Parathyroid adenoma (tissue), 2 donors: Measurements from ENCODE around the gene ATP6V0B.

Experiments
- H2AFZ ChIP-seq: fragments of 300-600 bp; sonication (generic); one replicate; pipeline ENCODE4 v1.7.0; 2017; ENCODE audit warnings: antibody characterized with exemption, mild to moderate bottlenecking
- H3K27ac ChIP-seq: fragments of 300-600 bp; sonication (generic); one replicate; pipeline ENCODE4 v1.7.0; 2017
- H3K27me3 ChIP-seq: fragments of 300-600 bp; sonication (generic); one replicate; pipeline ENCODE4 v1.7.0; 2017; ENCODE audit warnings: low read length; ENCODE audit not compliant: control insufficient read depth, insufficient read depth
- H3K36me3 ChIP-seq: fragments of 300-600 bp; sonication (generic); one replicate; pipeline ENCODE4 v1.7.0; 2017; ENCODE audit warnings: low read length; ENCODE audit not compliant: control insufficient read depth, insufficient read depth
- H3K4me1 ChIP-seq: fragments of 300-600 bp; sonication (generic); one replicate; pipeline ENCODE4 v1.7.0; 2017; ENCODE audit warnings: control low read depth
- H3K4me2 ChIP-seq: fragments of 300-600 bp; sonication (generic); one replicate; pipeline ENCODE4 v1.7.0; 2017; ENCODE audit warnings: low read length
- H3K4me3 ChIP-seq: fragments of 300-600 bp; sonication (generic); one replicate; pipeline ENCODE4 v1.7.0; 2017; ENCODE audit warnings: low read depth, low read length
- H3K79me2 ChIP-seq: fragments of 300-600 bp; sonication (generic); one replicate; pipeline ENCODE4 v1.7.0; 2017; ENCODE audit warnings: control low read depth
- H3K9ac ChIP-seq: fragments of 300-600 bp; sonication (generic); one replicate; pipeline ENCODE4 v1.7.0; 2017; ENCODE audit warnings: mild to moderate bottlenecking
- H3K9me3 ChIP-seq: fragments of 300-600 bp; sonication (generic); one replicate; pipeline ENCODE4 v1.7.0; 2017; ENCODE audit warnings: low read length; ENCODE audit not compliant: control insufficient read depth
- CTCF ChIP-seq: fragments of 300-600 bp; sonication (generic); IDR thresholded peaks from one replicate; pipeline ENCODE4 v1.7.0; 2017; ENCODE audit warnings: antibody characterized with exemption, mild to moderate bottlenecking
- donor health status: primary hyperparathyroidism.

The ATP6V0B gene

GRCh38 chr1:43970502-43970901 lies 4.3 kb upstream of the ATP6V0B start:
- Histone ChIP-seq H3K4me1 (peaks cover 7% of the 10 kb centered on the region), H3K79me2 (no peaks in the 10 kb centered on the region), H3K9me3 (no peaks in the 10 kb centered on the region), H3K27me3 (no peaks in the 10 kb centered on the region), H3K27ac (no peak overlapping the region), H3K4me3 (peak overlapping the region; percentile 97), H3K9ac (no peak overlapping the region), H3K36me3 (no peaks in the 10 kb centered on the region), H3K4me2 (peak overlapping the region; percentile 92), H2AFZ (no peak overlapping the region)
- TF ChIP-seq CTCF: no peak

- Histone ChIP-seq H3K36me3 (no peaks in the 10 kb centered on the region), H3K27me3 (no peaks in the 10 kb centered on the region), H3K27ac (no peak overlapping the region), H3K4me3 (no peak overlapping the region), H3K4me2 (no peak overlapping the region), H3K9ac (no peak overlapping the region), H3K9me3 (no peaks in the 10 kb centered on the region), H3K79me2 (no peaks in the 10 kb centered on the region), H3K4me1 (peaks cover 7% of the 10 kb centered on the region), H2AFZ (no peak overlapping the region)
- TF ChIP-seq CTCF: no peak
Measured at GRCh38 chr1:43970911-43971310, 3.8 kb upstream of the ATP6V0B start.

GRCh38 chr1:43971336-43971980 lies 3.3 kb upstream of the ATP6V0B start:
- no peaks in the 10 kb centered on the region for H3K9me3 ChIP-seq
- peaks cover 7% of the 10 kb centered on the region for H3K4me1 ChIP-seq
- no peak overlapping the region for H3K4me3 ChIP-seq
- no peak overlapping the region for H3K4me2 ChIP-seq
- no peaks in the 10 kb centered on the region for H3K27me3 ChIP-seq
- no peaks in the 10 kb centered on the region for H3K36me3 ChIP-seq
- no peak overlapping the region for H3K27ac ChIP-seq
- H2AFZ ChIP-seq: no peak overlapping the region
- H3K9ac ChIP-seq: no peak overlapping the region
- H3K79me2 ChIP-seq: no peaks in the 10 kb centered on the region
- TF ChIP-seq CTCF: no peak

GRCh38 chr1:43973981-43974442 lies 748 bp upstream of the ATP6V0B start:
- Histone ChIP-seq H3K4me1 (peaks cover 7% of the 10 kb centered on the region), H3K4me2 (peak overlapping the region; percentile 85), H3K27ac (peak overlapping the region; percentile 95), H3K4me3 (peak overlapping the region; percentile 95), H2AFZ (peak overlapping the region; percentile 88), H3K9me3 (no peaks in the 10 kb centered on the region), H3K9ac (no peak overlapping the region), H3K27me3 (no peaks in the 10 kb centered on the region), H3K36me3 (no peaks in the 10 kb centered on the region), H3K79me2 (no peaks in the 10 kb centered on the region)
- no peak for TF ChIP-seq CTCF
